Astrocyte (in vitro differentiated cells and primary cell): Measurements from ENCODE around the gene CYREN. TPM values are rescaled to one million over a fixed set of nuclear protein-coding genes. Genes with fewer than 3 reads are reported as not detected.

Experiments used
- DNase-seq: peaks from one replicate; pipeline ENCODE4 v3.0.0-alpha.2; 2010; ENCODE audit warnings: low read depth
- FAIRE-seq: peaks from 2 replicates; lab custom pipeline; 2011; peaks lifted over from hg19 to GRCh38; lab: Jason Lieb, UNC
- H2AFZ ChIP-seq: 2 replicates; pipeline ENCODE4 v1.6.0; 2012; ENCODE audit warnings: low read depth, low read length, inconsistent platforms
- H3K27ac ChIP-seq: 2 replicates; pipeline ENCODE4 v1.5.1; 2011; ENCODE audit warnings: low read depth, low read length, inconsistent platforms
- H3K27me3 ChIP-seq: 2 replicates; pipeline ENCODE4 v1.6.0; 2011; ENCODE audit warnings: low read length, inconsistent platforms; ENCODE audit not compliant: insufficient read depth
- H3K36me3 ChIP-seq: 2 replicates; pipeline ENCODE4 v1.5.1; 2011; ENCODE audit warnings: low read length, inconsistent platforms; ENCODE audit not compliant: insufficient read depth
- H3K4me1 ChIP-seq: 2 replicates; pipeline ENCODE4 v1.5.1; 2011; ENCODE audit warnings: low read length, inconsistent platforms; ENCODE audit not compliant: insufficient read depth
- H3K4me2 ChIP-seq: 2 replicates; pipeline ENCODE4 v1.6.0; 2012; ENCODE audit warnings: low read length, inconsistent platforms
- H3K4me3 ChIP-seq: 2 replicates; pipeline ENCODE4 v1.5.1; 2011; ENCODE audit warnings: low read depth, mild to moderate bottlenecking, low read length, inconsistent platforms; ENCODE audit not compliant: insufficient read depth
- H3K79me2 ChIP-seq: 2 replicates; pipeline ENCODE4 v1.6.0; 2012; ENCODE audit warnings: mild to moderate bottlenecking, low read length, inconsistent platforms; ENCODE audit not compliant: insufficient read depth
- H3K9ac ChIP-seq: 2 replicates; pipeline ENCODE4 v1.6.0; 2012; ENCODE audit warnings: mild to moderate bottlenecking, low read length, inconsistent platforms
- H3K9me3 ChIP-seq: 2 replicates; pipeline ENCODE4 v1.5.1; 2012; ENCODE audit warnings: low read depth, mild to moderate bottlenecking, low read length, inconsistent platforms; ENCODE audit not compliant: insufficient read depth
- H4K20me1 ChIP-seq: 2 replicates; pipeline ENCODE4 v1.6.0; 2012; ENCODE audit warnings: low read length, inconsistent platforms; ENCODE audit not compliant: insufficient read depth
- H3K27ac Mint-ChIP-seq: one replicate; pipeline ENCODE4 v1.8.0; 2021; ENCODE audit warnings: mild to moderate bottlenecking, mixed read lengths; ENCODE audit not compliant: unreplicated experiment
- H3K27me3 Mint-ChIP-seq: one replicate; pipeline ENCODE4 v1.8.0; 2021; ENCODE audit warnings: low read depth, mixed read lengths; ENCODE audit not compliant: unreplicated experiment
- H3K36me3 Mint-ChIP-seq: one replicate; pipeline ENCODE4 v1.8.0; 2021; ENCODE audit warnings: low read depth, mixed read lengths; ENCODE audit not compliant: unreplicated experiment
- H3K4me1 Mint-ChIP-seq: one replicate; pipeline ENCODE4 v1.8.0; 2021; ENCODE audit warnings: low read depth, mixed read lengths; ENCODE audit not compliant: unreplicated experiment
- H3K4me3 Mint-ChIP-seq: one replicate; pipeline ENCODE4 v1.8.0; 2021; ENCODE audit warnings: mild to moderate bottlenecking, moderate library complexity, mixed read lengths; ENCODE audit not compliant: unreplicated experiment
- H3K9me3 Mint-ChIP-seq: one replicate; pipeline ENCODE4 v1.8.0; 2021; ENCODE audit warnings: mild to moderate bottlenecking, mixed read lengths; ENCODE audit not compliant: unreplicated experiment
- CTCF ChIP-seq: IDR thresholded peaks from 2 replicates; pipeline ENCODE4 v1.5.1; 2011; ENCODE audit warnings: low read depth, mild to moderate bottlenecking, inconsistent platforms, low read length, moderate library complexity; ENCODE audit not compliant: insufficient read depth
- EZH2 ChIP-seq: IDR thresholded peaks from 2 replicates; pipeline ENCODE4 v1.6.1; 2012; ENCODE audit warnings: mild to moderate bottlenecking, low read length, inconsistent platforms; ENCODE audit not compliant: insufficient read depth
- total RNA-seq: library from RNA; stranded (reverse); gene quantifications from 2 replicates; pipeline ENCODE4 v1.2.1, GENCODE V29; 2021

The CYREN gene
- total RNA-seq, 1 donor from 2014 or later, result 31.0 TPM

- no peak for TF ChIP-seq CTCF
- TF ChIP-seq EZH2, result no peak
- Mint-ChIP-seq H3K27me3 (no peaks in the 10 kb centered on the region), H3K9me3 (no peaks in the 10 kb centered on the region), H3K4me3 (no peak overlapping the region), H3K4me1 (peaks cover 28% of the 10 kb centered on the region), H3K27ac (peak overlapping the region; percentile 95), H3K36me3 (peaks cover 20% of the 10 kb centered on the region)
- H3K27ac ChIP-seq, result peak overlapping the region; percentile 79
- H3K4me2 ChIP-seq, result peak overlapping the region; percentile 53
- no peak overlapping the region for H3K4me3 ChIP-seq
- FAIRE-seq (no peak), DNase-seq (no peak)
- H4K20me1 ChIP-seq, result no peaks in the 10 kb centered on the region
- H3K27me3 ChIP-seq, result no peaks in the 10 kb centered on the region
- H3K79me2 ChIP-seq, result no peaks in the 10 kb centered on the region
- H3K36me3 ChIP-seq, result peaks cover 3% of the 10 kb centered on the region
- H3K4me1 ChIP-seq, result peaks cover 19% of the 10 kb centered on the region
- H2AFZ ChIP-seq, result no peak overlapping the region
- no peaks in the 10 kb centered on the region for H3K9me3 ChIP-seq
- H3K9ac ChIP-seq, result peak overlapping the region; percentile 76
These were observed 24.1 kb upstream of the CYREN start for GRCh38 chr7:135194494-135195095.

- H3K4me3 ChIP-seq, result no peak overlapping the region
- H3K79me2 ChIP-seq, result no peaks in the 10 kb centered on the region
- Mint-ChIP-seq H3K36me3 (peaks cover 21% of the 10 kb centered on the region), H3K4me1 (peaks cover 28% of the 10 kb centered on the region), H3K4me3 (peak overlapping the region; percentile 9), H3K27ac (peak overlapping the region; percentile 95), H3K27me3 (no peaks in the 10 kb centered on the region), H3K9me3 (no peaks in the 10 kb centered on the region)
- peak; percentile 98 for DNase-seq
- H3K4me2 ChIP-seq, result peak overlapping the region; percentile 53
- FAIRE-seq, result peak; percentile 90
- no peak for TF ChIP-seq EZH2
- TF ChIP-seq CTCF, result no peak
- peaks cover 20% of the 10 kb centered on the region for H3K4me1 ChIP-seq
- H3K27ac ChIP-seq, result peak overlapping the region; percentile 79
- H3K36me3 ChIP-seq, result peaks cover 9% of the 10 kb centered on the region
- peak overlapping the region; percentile 76 for H3K9ac ChIP-seq
- no peaks in the 10 kb centered on the region for H3K9me3 ChIP-seq
- H3K27me3 ChIP-seq, result no peaks in the 10 kb centered on the region
- no peaks in the 10 kb centered on the region for H4K20me1 ChIP-seq
- peak overlapping the region; percentile 1 for H2AFZ ChIP-seq
These were observed 23.1 kb upstream of the CYREN start for GRCh38 chr7:135193615-135194081.

- no peaks in the 10 kb centered on the region for H3K79me2 ChIP-seq
- peak overlapping the region; percentile 53 for H3K4me2 ChIP-seq
- Mint-ChIP-seq H3K36me3 (peaks cover 22% of the 10 kb centered on the region), H3K9me3 (no peaks in the 10 kb centered on the region), H3K27ac (no peak overlapping the region), H3K27me3 (no peaks in the 10 kb centered on the region), H3K4me3 (no peak overlapping the region), H3K4me1 (peaks cover 25% of the 10 kb centered on the region)
- no peaks in the 10 kb centered on the region for H4K20me1 ChIP-seq
- peak overlapping the region; percentile 44 for H3K9ac ChIP-seq
- no peaks in the 10 kb centered on the region for H3K9me3 ChIP-seq
- no peak overlapping the region for H3K4me3 ChIP-seq
- peak overlapping the region; percentile 72 for H3K27ac ChIP-seq
- H3K36me3 ChIP-seq, result peaks cover 10% of the 10 kb centered on the region
- H2AFZ ChIP-seq, result peak overlapping the region; percentile 1
- H3K27me3 ChIP-seq, result no peaks in the 10 kb centered on the region
- TF ChIP-seq EZH2 (no peak), CTCF (no peak)
- peaks cover 23% of the 10 kb centered on the region for H3K4me1 ChIP-seq
- FAIRE-seq, result no peak
- DNase-seq, result no peak
These were observed 22.5 kb upstream of the CYREN start for GRCh38 chr7:135192914-135193536.
